Right lobe of liver (tissue), 6 donors: ENCODE data around the gene RPL39. TPM values are rescaled to one million over a fixed set of nuclear protein-coding genes. Genes with fewer than 3 reads are reported as not detected.
"Not testable (repeated sequence)": the region's sequence is repeated elsewhere in the genome, so short reads cannot be mapped to it uniquely, and the experiment has no call there.

Experiments
- ATAC-seq, 4 donors: fragments of 200-7000 bp; cut with Tn5 transposase; one replicate each; pipeline ENCODE4 v1.9.1; 2020; ENCODE audit warnings: mild to moderate bottlenecking in 4 of 4, moderate library complexity in 4 of 4
- DNase-seq, 3 donors: peaks; one replicate each; pipeline ENCODE4 v3.0.0-alpha.2; 2020
- H3K27ac ChIP-seq, 3 donors: fragments of 200-600 bp; one replicate each; pipeline ENCODE4 v1.8.0; 2022
- H3K27me3 ChIP-seq, 2 donors: fragments of 200-600 bp; one replicate each; pipeline ENCODE4 v1.8.0; 2022
- H3K36me3 ChIP-seq, 4 donors: fragments of 200-600 bp; sonication (generic) in 1 of 4; one replicate each; pipeline versions ENCODE4 v1.5.1 to v1.8.0; 2017 to 2022; ENCODE audit warnings: control low read depth in 1 of 4
- H3K4me1 ChIP-seq, 4 donors: fragments of 200-600 bp; sonication (generic) in 1 of 4; one replicate each; pipeline versions ENCODE4 v1.5.1 to v1.8.0; 2017 to 2022; ENCODE audit warnings: control low read depth in 1 of 4
- H3K4me3 ChIP-seq, 3 donors: fragments of 200-600 bp; one replicate each; pipeline ENCODE4 v1.8.0; 2022
- H3K9me3 ChIP-seq, 4 donors: fragments of 200-600 bp; sonication (generic) in 1 of 4; one replicate each; pipeline versions ENCODE4 v1.5.1 to v1.8.0; 2017 to 2022; ENCODE audit warnings: control low read depth in 1 of 4
- CTCF ChIP-seq, 4 donors: fragments of 200-600 bp in 3 of 4; fragments of 450-650 bp in 1 of 4; IDR thresholded peaks; one replicate each; pipeline versions ENCODE4 v1.5.1 to v1.8.0; 2016 to 2022; ENCODE audit warnings: antibody characterized with exemption in 4 of 4, mild to moderate bottlenecking in 2 of 4
- POLR2A ChIP-seq: fragments of 450-650 bp; IDR thresholded peaks from one replicate; pipeline ENCODE4 v1.6.1; 2017; ENCODE audit warnings: antibody characterized with exemption, mild to moderate bottlenecking
- WGBS: methylation state at CpG from one replicate; pipeline ENCODE4 v1.1.6; 2018; ENCODE audit warnings: low coverage, low lambda C conversion rate; ENCODE audit not compliant: insufficient coverage; ENCODE audit errors: missing lambda C conversion rate; 5-methylcytosine and 5-hydroxymethylcytosine counted together
- intact Hi-C, 2 donors: fragments of 100-400 bp; cut with DNase I; formaldehyde crosslinking; loops; one replicate each; pipeline versions ENCODE4 v1.11.2 to v1.14.1; 2022
- total RNA-seq, 6 experiments: library from RNA; depleted of rRNA in 2 of 6; stranded (reverse); fragments of >200 nt in 2 of 6; fragmentation: NEBNext Ultra II Directional in 3 of 6; extraction: Animal tissue kit (Norgen Biotek cat#: 25700) in 3 of 6; gene quantifications; one replicate each; pipeline versions ENCODE4 v1.1.0 to v1.2.4, GENCODE V29; 2016 to 2023
- donor health status: DM: no; HTN: yes; CAD: no.
- donor health status: DM: no; HTN: no; CAD: no.
- donor health status: DM: no; HTN: no; CAD: no.
- donor health status: DM: no; HTN: yes; CAD: no.
- donor health status: DM: no; HTN: yes; CAD: no.

The RPL39 gene
- total RNA-seq, 6 experiments from 2014 or later = 587 to 2,308 (median 667) TPM

- no peak overlapping the region for H3K27ac ChIP-seq
- H3K4me3 ChIP-seq = no peak overlapping the region
- no peaks in the 10 kb centered on the region for H3K27me3 ChIP-seq
- no peaks in the 10 kb centered on the region for H3K4me1 ChIP-seq
- ATAC-seq (no peak), DNase-seq (no peak)
- intact Hi-C loops = no loop called here
- TF ChIP-seq POLR2A = no peak
- WGBS = 77% methylated on average over 5 of the region's 5 CpGs
- H3K36me3 ChIP-seq = no peaks in the 10 kb centered on the region
- no peaks in the 10 kb centered on the region for H3K9me3 ChIP-seq
These were observed 12.6 kb downstream of the RPL39 start for GRCh38 chrX:119778829-119779228.

- no peak overlapping the region for H3K27ac ChIP-seq
- peak; percentile 25 to 52 (median 42) for ATAC-seq
- WGBS = 58% methylated on average over 13 of the region's 15 CpGs
These were observed 15.8 kb downstream of the RPL39 start for GRCh38 chrX:119775517-119776238.

GRCh38 chrX:119769388-119769787 is 22.0 kb downstream of the RPL39 start:
- H3K27me3 ChIP-seq, intact Hi-C loops, H3K36me3 ChIP-seq, DNase-seq, H3K4me1 ChIP-seq, ATAC-seq, H3K27ac ChIP-seq, H3K4me3 ChIP-seq, H3K9me3 ChIP-seq: not testable (repeated sequence)
- 73% methylated on average over 2 of the region's 3 CpGs for WGBS

More at GRCh38 chrX:119775517-119776238, 15.8 kb downstream of the RPL39 start:
- H3K4me1 ChIP-seq = no peaks in the 10 kb centered on the region
- H3K9me3 ChIP-seq = no peaks in the 10 kb centered on the region
- TF ChIP-seq CTCF (IDR thresholded peaks at IDR 0.05) (no peak), POLR2A (no peak)
- no peaks in the 10 kb centered on the region for H3K27me3 ChIP-seq
- no peak overlapping the region for H3K4me3 ChIP-seq
- intact Hi-C loops = no loop called here
- DNase-seq = no peak
- no peaks in the 10 kb centered on the region for H3K36me3 ChIP-seq

GRCh38 chrX:119768436-119768835 is 23.0 kb downstream of the RPL39 start:
- not testable (repeated sequence) for H3K27me3 ChIP-seq, ATAC-seq
- whole genome bisulfite sequencing = 74% methylated on average over 5 of the region's 11 CpGs

GRCh38 chrX:119763836-119764387 is 27.5 kb downstream of the RPL39 start:
- intact Hi-C loops = no loop called here
- Histone ChIP-seq H3K4me1 (no peaks in the 10 kb centered on the region), H3K27ac (no peak overlapping the region), H3K27me3 (no peaks in the 10 kb centered on the region), H3K4me3 (no peak overlapping the region), H3K36me3 (no peaks in the 10 kb centered on the region), H3K9me3 (no peaks in the 10 kb centered on the region)
- DNase-seq (no peak), ATAC-seq (no peak)
- WGBS = 68% methylated on average over 6 of the region's 6 CpGs
- TF ChIP-seq POLR2A (no peak), CTCF (IDR thresholded peaks at IDR 0.05) (no peak)

More at GRCh38 chrX:119768436-119768835, 23.0 kb downstream of the RPL39 start:
- intact Hi-C loops, DNase-seq, H3K9me3 ChIP-seq, H3K4me3 ChIP-seq, H3K27ac ChIP-seq, H3K36me3 ChIP-seq, H3K4me1 ChIP-seq: not testable (repeated sequence)

GRCh38 chrX:119763181-119763580 is 28.2 kb downstream of the RPL39 start:
- H3K4me3 ChIP-seq = no peak overlapping the region
- DNase-seq (no peak), ATAC-seq (no peak)
- no peaks in the 10 kb centered on the region for H3K27me3 ChIP-seq
- TF ChIP-seq CTCF (IDR thresholded peaks at IDR 0.05) (no peak), POLR2A (no peak)
- intact Hi-C loops = no loop called here
- no peaks in the 10 kb centered on the region for H3K9me3 ChIP-seq
- H3K36me3 ChIP-seq = no peaks in the 10 kb centered on the region
- WGBS = 38% methylated on average over 7 of the region's 7 CpGs
- H3K4me1 ChIP-seq = no peaks in the 10 kb centered on the region
- H3K27ac ChIP-seq = no peak overlapping the region
